ENCODE data around the gene SNED1.

The SNED1 gene

DNA sequence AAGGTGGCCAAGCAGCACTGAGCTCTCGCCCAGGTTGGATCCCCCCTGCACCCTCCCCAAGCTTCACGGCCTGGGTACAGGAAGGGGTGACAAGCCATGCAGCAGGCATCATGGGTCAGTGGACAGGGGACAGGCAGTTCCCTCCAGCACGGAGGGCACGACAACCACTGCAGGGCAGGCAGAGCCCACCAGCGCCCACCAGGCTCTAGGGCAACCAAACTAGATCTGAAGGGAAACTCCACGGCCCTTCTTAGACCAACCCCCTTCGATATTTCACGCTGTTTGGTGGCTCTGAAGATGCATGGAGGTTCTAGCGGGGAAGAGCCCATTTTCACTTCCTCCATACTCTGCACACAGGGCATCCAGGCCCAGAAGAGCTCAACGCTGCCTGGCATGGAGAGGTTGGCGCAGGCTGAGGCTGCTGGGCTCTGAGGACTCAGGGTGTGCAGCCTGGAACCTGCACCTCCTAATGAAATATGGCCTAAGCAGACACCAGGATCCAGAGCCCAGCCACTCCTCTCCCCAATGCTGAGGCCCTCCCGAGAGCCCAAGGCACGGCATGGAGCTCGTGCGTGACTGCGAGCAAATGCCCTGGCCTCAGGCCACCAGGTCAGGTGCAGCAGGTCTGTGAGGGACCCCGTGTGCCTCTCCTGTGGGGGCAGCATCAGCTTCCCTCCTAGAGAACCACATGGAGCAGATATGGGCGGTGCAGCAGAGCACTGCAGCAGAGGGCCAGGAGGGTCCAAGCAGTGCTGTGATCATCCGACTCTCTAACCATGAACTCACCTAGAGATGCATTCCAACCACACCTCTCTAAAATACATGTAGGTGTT is 112.4 kb downstream of the SNED1 start:
- DNase-seq = no peak

GRCh38 chr2:241111440-241111805 is 113.0 kb downstream of the SNED1 start:
- no peak for DNase-seq

DNA sequence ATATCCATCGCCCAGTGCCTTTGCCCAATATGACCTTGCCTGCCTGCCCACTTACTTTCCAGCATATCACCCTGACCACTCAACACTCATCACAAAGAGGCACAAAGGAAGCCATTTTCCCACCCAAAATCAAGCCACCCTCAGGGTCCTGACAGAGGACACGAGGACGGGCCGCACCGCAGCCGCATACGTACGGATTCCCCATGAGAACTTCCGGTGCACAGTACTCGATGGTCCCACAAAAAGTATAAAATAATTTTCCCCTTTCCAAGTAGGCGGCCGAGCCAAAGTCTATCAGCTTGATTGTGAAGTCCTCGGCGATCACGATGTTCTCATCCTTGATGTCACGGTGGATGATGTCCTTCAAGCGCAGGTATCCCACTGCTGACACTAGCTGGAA is 113.6 kb downstream of the SNED1 start:
- no peak for DNase-seq

GRCh38 chr2:241112592-241112991 is 114.2 kb downstream of the SNED1 start:
- DNase-seq = no peak

DNA sequence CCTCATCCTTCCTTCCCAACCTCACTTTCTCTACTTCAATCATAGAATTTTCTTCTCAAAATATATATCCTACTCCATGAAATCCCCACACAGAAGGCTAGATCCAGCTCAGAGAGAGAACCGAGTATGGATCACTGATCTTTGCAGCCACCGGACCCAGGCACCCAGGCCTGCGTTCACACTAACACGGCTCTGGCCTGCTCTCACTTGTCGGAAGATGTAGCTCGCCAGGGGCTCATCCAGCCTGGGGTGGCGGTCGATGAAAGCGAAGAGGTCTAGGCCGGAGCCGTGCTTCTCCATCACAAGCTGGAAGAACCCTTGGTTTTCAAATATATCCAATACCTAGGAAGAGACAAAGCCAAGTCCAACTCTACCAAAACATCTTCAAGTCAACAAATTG is 116.4 kb downstream of the SNED1 start:
- DNase-seq = no peak

- DNase-seq = no peak
Observed at GRCh38 chr2:241115361-241115760, 116.9 kb downstream of the SNED1 start.

GRCh38 chr2:241116606-241117560 is 118.5 kb downstream of the SNED1 start:
- DNase-seq = no peak

DNA sequence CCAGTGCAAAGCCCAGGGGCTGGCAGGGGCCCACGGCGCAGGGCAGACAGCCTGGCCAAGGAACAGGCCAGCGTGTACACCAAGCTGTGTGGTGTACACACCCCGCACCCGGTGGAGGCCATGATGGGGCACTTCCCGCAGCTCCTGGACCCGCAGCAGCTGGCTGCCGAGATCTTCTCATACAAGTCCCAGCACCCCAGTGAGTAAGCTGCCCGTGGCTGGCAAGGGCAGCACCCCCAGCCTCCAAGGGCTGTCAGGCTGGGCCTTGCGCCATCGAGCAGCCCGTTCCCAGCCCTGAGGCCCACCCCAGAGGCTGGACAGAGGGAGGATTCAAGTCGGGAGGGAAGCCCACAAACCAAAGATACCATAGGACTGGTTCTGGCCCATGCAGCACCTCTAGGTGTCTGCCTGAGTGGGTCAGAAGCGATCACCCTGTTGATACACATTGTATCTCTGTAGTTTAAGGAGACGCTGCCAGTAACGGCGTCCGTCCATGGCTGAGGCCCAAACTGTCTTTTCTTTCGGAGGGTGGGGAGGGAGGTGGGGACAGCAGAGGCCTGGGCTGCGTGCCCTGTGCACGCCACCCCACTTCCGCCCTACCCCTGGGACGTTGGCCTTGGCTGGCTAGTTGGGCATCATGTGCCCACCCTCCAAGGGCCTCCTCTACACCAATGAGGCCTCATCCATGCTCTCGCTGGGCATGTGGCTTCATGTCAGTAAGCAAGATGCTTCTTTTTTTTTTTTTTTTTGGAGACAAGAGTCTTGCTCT is 120.5 kb downstream of the SNED1 start:
- no peak for DNase-seq

GRCh38 chr2:241120440-241120839 is 122.0 kb downstream of the SNED1 start:
- DNase-seq = no peak

DNA sequence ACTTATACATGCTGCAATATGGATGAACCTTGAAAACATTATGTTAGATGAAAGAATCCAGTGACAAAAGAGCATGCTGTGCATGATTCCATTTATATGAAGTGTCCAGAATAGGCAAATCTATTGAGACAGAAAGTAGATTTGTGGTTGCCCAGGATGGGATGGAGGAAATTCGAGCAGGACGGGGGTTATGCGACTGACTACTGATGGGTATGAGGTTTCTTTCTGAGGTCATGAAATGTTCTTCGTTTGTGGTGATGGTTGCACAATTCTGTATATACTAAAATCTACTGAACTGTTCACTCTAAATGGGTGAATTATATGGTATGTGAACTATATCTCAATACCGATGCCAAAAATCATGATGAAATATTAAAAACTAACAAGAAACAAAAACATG is 122.6 kb downstream of the SNED1 start:
- DNase-seq = no peak

DNA sequence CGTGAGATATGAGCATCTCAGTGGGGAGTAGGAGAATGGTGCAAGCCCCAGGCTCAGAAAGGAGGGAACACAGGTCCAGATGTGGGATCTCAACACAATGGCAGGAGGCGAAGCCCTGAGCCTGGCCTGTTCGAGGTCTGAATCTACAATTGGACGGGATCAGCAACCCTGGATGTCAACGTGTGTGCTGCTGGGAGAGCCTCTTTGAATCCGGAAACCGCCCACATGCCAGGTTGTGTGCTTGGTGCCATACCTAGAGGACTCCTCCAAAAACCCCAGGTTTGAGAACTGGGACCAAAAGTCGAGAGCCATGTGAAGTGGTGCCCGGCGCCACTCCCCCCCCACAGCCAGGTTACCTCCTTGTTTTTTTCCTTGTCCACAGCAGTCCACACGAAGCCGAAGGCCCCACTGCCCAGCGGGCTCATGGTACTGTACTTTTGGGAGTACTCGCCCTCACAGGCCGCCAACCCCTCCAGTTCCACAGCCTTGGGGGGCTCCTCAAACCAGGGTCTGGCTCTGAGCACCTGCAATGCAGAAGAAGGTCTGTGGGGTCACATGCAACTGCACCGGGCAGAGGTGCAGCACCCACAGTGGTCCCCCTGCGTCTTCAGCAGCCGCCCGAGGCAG is 124.1 kb downstream of the SNED1 start:
- no peak for DNase-seq

GRCh38 chr2:241123816-241124536 is 125.6 kb downstream of the SNED1 start:
- no peak for DNase-seq

DNA sequence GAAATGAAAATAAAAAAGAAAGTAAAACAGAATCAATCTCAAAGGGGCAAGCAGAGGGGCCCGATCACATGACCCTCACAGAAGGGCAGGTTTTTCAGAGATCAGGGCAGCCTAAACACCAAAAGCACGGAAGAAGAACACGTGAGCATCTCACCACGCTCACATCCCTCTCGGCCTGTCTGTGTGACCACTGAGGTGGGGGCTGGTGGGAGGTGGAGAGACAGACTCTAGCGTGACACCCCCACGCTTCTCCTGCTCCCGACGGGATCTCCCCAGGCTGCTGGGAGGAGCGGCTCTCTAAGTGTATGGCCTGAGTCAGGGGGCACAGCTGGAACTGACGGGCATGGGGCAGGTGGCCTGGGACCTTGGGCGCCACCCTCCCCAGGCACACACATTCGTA is 127.2 kb downstream of the SNED1 start:
- no peak for DNase-seq

GRCh38 chr2:241126201-241126611 is 127.8 kb downstream of the SNED1 start:
- no peak for DNase-seq

DNA sequence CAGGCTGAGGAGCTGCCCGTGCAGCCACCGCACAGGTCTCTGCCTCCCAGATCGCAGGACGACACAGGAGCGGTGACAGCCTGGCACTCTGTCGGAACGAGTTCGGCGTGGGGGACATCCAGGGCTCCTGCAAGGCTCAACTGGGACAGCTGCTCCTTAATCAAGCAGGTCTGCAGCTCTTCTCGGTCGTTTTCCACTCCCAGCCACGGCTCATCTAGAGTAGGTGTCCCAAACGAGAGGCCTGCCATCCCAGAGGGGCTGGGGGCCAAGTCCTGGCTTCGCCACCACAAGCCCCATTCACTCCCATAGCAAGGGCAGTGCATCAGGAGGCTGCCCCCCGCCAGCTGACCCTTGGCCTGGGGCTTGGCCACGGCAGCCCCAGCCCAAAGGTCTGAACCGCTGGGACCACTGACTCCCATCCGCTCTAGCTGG is 128.4 kb downstream of the SNED1 start:
- DNase-seq = no peak

DNA sequence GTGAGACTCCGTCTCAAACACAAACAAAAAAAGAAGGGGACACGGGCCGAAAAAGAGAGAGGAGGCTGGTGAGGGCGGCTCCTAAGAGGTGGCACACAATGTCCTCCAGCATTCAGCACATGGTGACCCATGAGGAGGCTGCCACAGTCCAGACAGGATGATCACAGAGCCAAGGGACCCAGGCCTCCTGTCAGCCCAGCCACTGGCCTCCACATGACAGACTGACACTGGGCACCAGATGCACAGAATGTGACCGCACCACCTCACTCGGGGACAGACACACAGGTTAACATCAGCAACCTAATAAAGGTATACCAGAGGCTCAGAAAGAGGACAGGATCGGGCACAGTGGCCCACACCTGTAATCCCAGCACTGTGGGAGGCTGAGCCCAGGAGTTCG is 129.8 kb downstream of the SNED1 start:
- no peak for DNase-seq

DNA sequence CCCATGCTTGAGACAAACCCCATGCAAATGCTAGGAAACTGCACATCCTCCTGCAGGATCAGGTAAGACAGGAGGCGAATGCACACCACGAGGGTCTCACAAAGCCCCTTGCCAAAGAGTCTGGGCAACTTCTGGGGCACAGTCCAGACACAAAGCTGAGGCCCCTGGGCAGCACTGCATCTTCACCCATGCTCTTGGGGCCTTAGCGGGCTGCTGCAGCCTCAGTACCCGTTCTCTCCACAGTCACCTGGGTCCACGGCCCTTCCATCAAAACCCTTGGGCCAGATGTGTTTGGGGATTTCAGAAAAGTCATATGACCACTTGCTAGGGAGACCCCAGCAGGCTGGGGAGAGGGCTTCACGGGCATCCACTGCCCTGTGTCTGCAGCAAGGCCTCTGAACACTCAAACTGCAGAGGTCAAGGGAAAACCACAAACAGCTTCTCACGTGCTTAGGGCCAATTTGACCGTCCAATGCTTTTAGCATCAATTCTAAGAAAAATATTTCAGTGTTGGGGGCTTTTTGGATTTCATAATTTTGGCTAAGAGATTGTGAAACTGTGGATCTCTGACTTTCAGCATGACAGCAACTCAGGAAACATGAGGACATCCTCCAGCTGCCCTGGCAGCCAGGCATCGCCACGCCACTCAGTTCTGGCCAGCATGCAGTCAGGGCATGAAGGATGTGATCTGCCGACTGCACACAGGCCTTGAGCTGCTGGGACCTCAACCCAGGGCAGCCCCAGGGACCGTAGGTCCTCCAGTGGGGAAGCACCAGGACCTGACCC is 130.9 kb downstream of the SNED1 start:
- no peak for DNase-seq

GRCh38 chr2:241130316-241130715 is 131.9 kb downstream of the SNED1 start:
- DNase-seq = no peak

GRCh38 chr2:241131531-241131930 is 133.1 kb downstream of the SNED1 start:
- DNase-seq = no peak

- DNase-seq = no peak
Observed at GRCh38 chr2:241132538-241133435, 134.4 kb downstream of the SNED1 start.
